Right renal cortex interstitium (tissue), 3 donors: ENCODE data around the gene SLC6A2. TPM values are rescaled to one million over a fixed set of nuclear protein-coding genes. Genes with fewer than 3 reads are reported as not detected.

Experiments
- polyA plus RNA-seq, 3 donors: library from polyadenylated mRNA; unstranded; fragments of 120-200 nt; gene quantifications; one replicate each; pipeline ENCODE4 v1.2.1, GENCODE V29; 2013; ENCODE audit not compliant: insufficient read length in 3 of 3

Gene SLC6A2
- polyA plus RNA-seq, 3 donors, result 0.35 to 0.54 (median 0.37) TPM

Other genes starting within 250 kb of the SLC6A2 start
- 100 to 1,000 TPM; 294 to 319 (median 305) TPM for gene MMP2, start 176.8 kb upstream of the SLC6A2 start, polyA plus RNA-seq
- gene LPCAT2, start 146.9 kb upstream of the SLC6A2 start, polyA plus RNA-seq, result 10 to 100 TPM in 1 of 3 donors, 1 to 10 TPM in 2; 8.6 to 10.6 (median 9.8) TPM
- gene CAPNS2, start 89.3 kb upstream of the SLC6A2 start, polyA plus RNA-seq, result not detected
- gene CES1, start 177.1 kb downstream of the SLC6A2 start, polyA plus RNA-seq, result 10 to 100 TPM in 1 of 3 donors, 1 to 10 TPM in 2; 2.0 to 18.3 (median 2.1) TPM
- gene CES5A, start 219.4 kb downstream of the SLC6A2 start, polyA plus RNA-seq, result under 1 TPM in 2 of 3 donors, not detected in 1; 0.11 to 0.13 TPM